H9 (cell line): ENCODE results near the gene IGFBP5. TPM values are rescaled to one million over a fixed set of nuclear protein-coding genes. Genes with fewer than 3 reads are reported as not detected.

Source experiments
- DNase-seq: peaks from one replicate; pipeline ENCODE4 v3.0.0-alpha.2; 2017
- H2AFZ ChIP-seq: one replicate; pipeline ENCODE4 v1.6.1; 2013; ENCODE audit warnings: mild to moderate bottlenecking, low read length, control low read depth, moderate library complexity
- H2AK5ac ChIP-seq: 2 replicates; pipeline ENCODE4 v1.6.1; 2013; ENCODE audit warnings: low read length, control low read depth, mixed read lengths; ENCODE audit not compliant: insufficient read length
- H2BK120ac ChIP-seq: one replicate; pipeline ENCODE4 v1.6.1; 2013; ENCODE audit warnings: low read depth, mild to moderate bottlenecking, low read length, control low read depth, inconsistent platforms; ENCODE audit not compliant: poor library complexity, severe bottlenecking
- H2BK12ac ChIP-seq: 2 replicates; pipeline ENCODE4 v1.6.1; 2013; ENCODE audit warnings: low read length, control low read depth, mixed read lengths, low read depth; ENCODE audit not compliant: insufficient read length
- H2BK15ac ChIP-seq: 2 replicates; pipeline ENCODE4 v1.6.1; 2013; ENCODE audit warnings: low read depth, low read length, control low read depth
- H2BK20ac ChIP-seq: one replicate; pipeline ENCODE4 v1.6.1; 2013; ENCODE audit warnings: low read depth, mild to moderate bottlenecking, low read length, control low read depth, inconsistent platforms; ENCODE audit not compliant: poor library complexity, severe bottlenecking
- H2BK5ac ChIP-seq: 2 replicates; pipeline ENCODE4 v1.6.1; 2013; ENCODE audit warnings: low read length, control low read depth, mixed read lengths; ENCODE audit not compliant: insufficient read length
- H3K14ac ChIP-seq: 2 replicates; pipeline ENCODE4 v1.6.1; 2013; ENCODE audit warnings: low read length, control low read depth; ENCODE audit not compliant: insufficient read depth
- H3K18ac ChIP-seq: 2 replicates; pipeline ENCODE4 v1.6.1; 2013; ENCODE audit warnings: low read depth, mild to moderate bottlenecking, mixed read lengths, low read length, control low read depth; ENCODE audit not compliant: insufficient read length
- H3K23ac ChIP-seq: 2 replicates; pipeline ENCODE4 v1.6.1; 2013; ENCODE audit warnings: low read length, control low read depth, mixed read lengths, low read depth; ENCODE audit not compliant: insufficient read length
- H3K23me2 ChIP-seq: 2 replicates; pipeline ENCODE4 v1.6.1; 2013; ENCODE audit warnings: low read depth, mild to moderate bottlenecking, mixed read lengths, low read length, control low read depth; ENCODE audit not compliant: insufficient read length, poor library complexity, severe bottlenecking
- H3K27ac ChIP-seq: 2 replicates; pipeline ENCODE4 v1.5.1; 2013; ENCODE audit warnings: low read length, control low read depth, mixed read lengths, low read depth; ENCODE audit not compliant: insufficient read length
- H3K27me3 ChIP-seq: 2 replicates; pipeline ENCODE4 v1.6.1; 2013; ENCODE audit warnings: low read length, control low read depth, inconsistent platforms; ENCODE audit not compliant: insufficient read depth
- H3K4ac ChIP-seq: 2 replicates; pipeline ENCODE4 v1.6.1; 2013; ENCODE audit warnings: low read depth, mild to moderate bottlenecking, control low read depth, inconsistent platforms, low read length, moderate library complexity
- H3K4me1 ChIP-seq: 2 replicates; pipeline ENCODE4 v1.6.1; 2013; ENCODE audit warnings: low read length, control low read depth, inconsistent platforms; ENCODE audit not compliant: insufficient read depth
- H3K4me2 ChIP-seq: 2 replicates; pipeline ENCODE4 v1.6.1; 2013; ENCODE audit warnings: low read length, control low read depth, mixed read lengths; ENCODE audit not compliant: insufficient read length, insufficient read depth
- H3K56ac ChIP-seq: 2 replicates; pipeline ENCODE4 v1.6.1; 2013; ENCODE audit warnings: low read depth, mild to moderate bottlenecking, mixed read lengths, low read length, control low read depth; ENCODE audit not compliant: insufficient read length
- H3K79me1 ChIP-seq: 2 replicates; pipeline ENCODE4 v1.6.1; 2013; ENCODE audit warnings: low read depth, mild to moderate bottlenecking, moderate library complexity, low read length, control low read depth, inconsistent platforms; ENCODE audit not compliant: insufficient read depth, poor library complexity, severe bottlenecking
- H3K79me2 ChIP-seq: 2 replicates; pipeline ENCODE4 v1.6.1; 2013; ENCODE audit warnings: low read length, control low read depth, inconsistent platforms; ENCODE audit not compliant: insufficient read depth
- H3K9ac ChIP-seq: 2 replicates; pipeline ENCODE4 v1.6.1; 2013; ENCODE audit warnings: low read length, control low read depth, mixed read lengths; ENCODE audit not compliant: insufficient read length; ENCODE audit errors: extremely low read depth
- H3K9me3 ChIP-seq: one replicate; pipeline ENCODE4 v1.6.1; 2013; ENCODE audit warnings: low read depth, low read length, inconsistent platforms; ENCODE audit not compliant: control insufficient read depth
- H3T11ph ChIP-seq: one replicate; pipeline ENCODE4 v1.6.1; 2013; ENCODE audit warnings: mild to moderate bottlenecking, low read length, control low read depth, inconsistent platforms
- H4K20me1 ChIP-seq: one replicate; pipeline ENCODE4 v1.6.1; 2013; ENCODE audit not compliant: control insufficient read depth, insufficient read length, insufficient read depth
- H4K5ac ChIP-seq: 2 replicates; pipeline ENCODE4 v1.6.1; 2013; ENCODE audit warnings: low read depth, mild to moderate bottlenecking, mixed read lengths, low read length, control low read depth; ENCODE audit not compliant: insufficient read length
- H4K8ac ChIP-seq: replicated peaks from 2 replicates; pipeline ENCODE4 v1.6.1; 2013; ENCODE audit warnings: low read length, control low read depth, mixed read lengths, low read depth; ENCODE audit not compliant: insufficient read length
- H4K91ac ChIP-seq: 2 replicates; pipeline ENCODE4 v1.6.1; 2013; ENCODE audit warnings: low read depth, mild to moderate bottlenecking, moderate library complexity, mixed read lengths, low read length, control low read depth; ENCODE audit not compliant: insufficient read length
- H3K27ac Mint-ChIP-seq, 3 experiments: 2 replicates in 2 of 3; 3 replicates in 1 of 3; pipeline ENCODE4 v1.8.0; 2020 to 2021; ENCODE audit warnings: mixed read lengths in 3 of 3, mild to moderate bottlenecking in 1 of 3, moderate library complexity in 1 of 3
- H3K27me3 Mint-ChIP-seq: 2 replicates; pipeline ENCODE4 v1.8.0; 2021; ENCODE audit warnings: low read depth, mild to moderate bottlenecking, moderate library complexity, mixed read lengths
- H3K36me3 Mint-ChIP-seq, 3 experiments: 2 replicates in 2 of 3; 3 replicates in 1 of 3; pipeline ENCODE4 v1.8.0; 2020 to 2021; ENCODE audit warnings: low read depth in 3 of 3, mixed read lengths in 3 of 3; ENCODE audit not compliant: insufficient read depth in 1 of 3
- H3K4me1 Mint-ChIP-seq, 2 experiments: 2 replicates each; pipeline ENCODE4 v1.8.0; 2020; ENCODE audit warnings: mixed read lengths in 2 of 2
- H3K4me3 Mint-ChIP-seq, 2 experiments: 2 replicates in 1 of 2; 3 replicates in 1 of 2; pipeline ENCODE4 v1.8.0; 2020 to 2021; ENCODE audit warnings: mild to moderate bottlenecking in 2 of 2, mixed read lengths in 2 of 2, moderate library complexity in 1 of 2
- H3K9me3 Mint-ChIP-seq, 2 experiments: 2 replicates in 1 of 2; 3 replicates in 1 of 2; pipeline ENCODE4 v1.8.0; 2020; ENCODE audit warnings: mild to moderate bottlenecking in 2 of 2, mixed read lengths in 2 of 2, moderate library complexity in 1 of 2
- WGBS: extraction: QIAGEN DNeasy Blood & Tissue Kit; methylation state at CpG from one replicate; pipeline ENCODE4 v1.1.7; 2013; ENCODE audit warnings: missing lambda C conversion rate, low lambda C conversion rate, mixed read lengths; ENCODE audit not compliant: insufficient read length; ENCODE audit errors: extremely low coverage; 5-methylcytosine and 5-hydroxymethylcytosine counted together
- total RNA-seq: library from RNA; stranded (reverse); gene quantifications from 2 replicates; pipeline ENCODE4 v1.2.1, GENCODE V29; 2021
- TF ChIP-seq, protein P1 (sequence below): fragments of 200-600 bp; sonication (generic); conservative IDR thresholded peaks from 3 replicates; pipeline ENCODE4 v1.8.0; 2021; ENCODE audit warnings: antibody characterized with exemption, mild to moderate bottlenecking

IGFBP5 gene
- total RNA-seq, 1 experiment from 2014 or later, result 0.90 TPM

GRCh38 chr2:216685327-216685875, 9.9 kb downstream of the IGFBP5 start:
- no peaks in the 10 kb centered on the region; the same call in 1 of the 2 replicates for H3K27me3 ChIP-seq
- no peaks in the 10 kb centered on the region for H4K20me1 ChIP-seq
- H3K27ac ChIP-seq, result no peak overlapping the region
- H3K27ac Mint-ChIP-seq, result no peak overlapping the region
- WGBS, result no CpG with 5 or more reads among the region's 5 CpGs
- H3K23ac ChIP-seq, result no peak overlapping the region
- H3K79me2 ChIP-seq, result no peaks in the 10 kb centered on the region
- H3K4me3 Mint-ChIP-seq, result no peak overlapping the region
- no peak overlapping the region for H4K5ac ChIP-seq
- H2BK15ac ChIP-seq, result no peak overlapping the region
- no peak overlapping the region for H4K8ac ChIP-seq
- H3K79me1 ChIP-seq, result no peaks in the 10 kb centered on the region
- no peak overlapping the region for H3K18ac ChIP-seq
- H3K4ac ChIP-seq, result no peak overlapping the region
- TF ChIP-seq, protein P1, sequence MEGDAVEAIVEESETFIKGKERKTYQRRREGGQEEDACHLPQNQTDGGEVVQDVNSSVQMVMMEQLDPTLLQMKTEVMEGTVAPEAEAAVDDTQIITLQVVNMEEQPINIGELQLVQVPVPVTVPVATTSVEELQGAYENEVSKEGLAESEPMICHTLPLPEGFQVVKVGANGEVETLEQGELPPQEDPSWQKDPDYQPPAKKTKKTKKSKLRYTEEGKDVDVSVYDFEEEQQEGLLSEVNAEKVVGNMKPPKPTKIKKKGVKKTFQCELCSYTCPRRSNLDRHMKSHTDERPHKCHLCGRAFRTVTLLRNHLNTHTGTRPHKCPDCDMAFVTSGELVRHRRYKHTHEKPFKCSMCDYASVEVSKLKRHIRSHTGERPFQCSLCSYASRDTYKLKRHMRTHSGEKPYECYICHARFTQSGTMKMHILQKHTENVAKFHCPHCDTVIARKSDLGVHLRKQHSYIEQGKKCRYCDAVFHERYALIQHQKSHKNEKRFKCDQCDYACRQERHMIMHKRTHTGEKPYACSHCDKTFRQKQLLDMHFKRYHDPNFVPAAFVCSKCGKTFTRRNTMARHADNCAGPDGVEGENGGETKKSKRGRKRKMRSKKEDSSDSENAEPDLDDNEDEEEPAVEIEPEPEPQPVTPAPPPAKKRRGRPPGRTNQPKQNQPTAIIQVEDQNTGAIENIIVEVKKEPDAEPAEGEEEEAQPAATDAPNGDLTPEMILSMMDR, result no peak
- no peak overlapping the region for H2BK20ac ChIP-seq
- H2BK12ac ChIP-seq, result no peak overlapping the region
- no peak overlapping the region for H3K9ac ChIP-seq
- H3K4me1 Mint-ChIP-seq, result peaks cover 23 to 39% of the 10 kb centered on the region in 2 experiments
- no peak overlapping the region for H3K4me2 ChIP-seq
- no peak overlapping the region for H2BK120ac ChIP-seq
- no peaks in the 10 kb centered on the region for H3K9me3 ChIP-seq
- no peak overlapping the region for H2BK5ac ChIP-seq
- H3K27me3 Mint-ChIP-seq, result peaks cover 33% of the 10 kb centered on the region
- H3K36me3 Mint-ChIP-seq, result no peaks in the 10 kb centered on the region
- no peak overlapping the region for H3T11ph ChIP-seq
- DNase-seq, result no peak
- H3K56ac ChIP-seq, result no peak overlapping the region
- H4K91ac ChIP-seq, result no peak overlapping the region
- no peak overlapping the region for H2AK5ac ChIP-seq
- H3K4me1 ChIP-seq, result peaks cover 3% of the 10 kb centered on the region; the same call in 1 of the 2 replicates
- H2AFZ ChIP-seq, result no peak overlapping the region
- no peaks in the 10 kb centered on the region for H3K9me3 Mint-ChIP-seq
- no peaks in the 10 kb centered on the region for H3K23me2 ChIP-seq
- no peak overlapping the region for H3K14ac ChIP-seq
